ENCODE measurements around the gene DAPK1. TPM values are rescaled to one million over a fixed set of nuclear protein-coding genes. Genes with fewer than 3 reads are reported as not detected.

Gene DAPK1
- total RNA-seq, 1 donor from 2014 or later: 0.69 TPM

DNA sequence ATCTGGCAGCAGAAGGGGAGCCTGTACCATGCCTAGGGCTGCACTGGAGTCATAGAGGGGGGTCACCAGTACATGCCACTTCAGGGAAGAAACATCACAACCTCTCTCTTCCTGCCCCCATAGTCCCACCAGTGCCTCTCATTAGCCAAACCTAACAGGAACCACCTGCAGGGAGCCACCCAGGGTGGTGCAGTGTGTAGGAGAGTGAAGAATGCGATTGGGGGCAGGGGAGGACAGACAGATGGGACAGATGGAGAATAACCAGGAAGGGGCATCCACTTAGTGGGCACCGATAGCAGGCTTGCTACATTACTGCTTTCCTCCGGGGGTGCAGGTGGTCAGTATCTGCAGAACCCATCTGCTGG lies 19.2 kb downstream of the DAPK1 start:
- intact Hi-C loops (cut with micrococcal nuclease): no loop called here

DNA sequence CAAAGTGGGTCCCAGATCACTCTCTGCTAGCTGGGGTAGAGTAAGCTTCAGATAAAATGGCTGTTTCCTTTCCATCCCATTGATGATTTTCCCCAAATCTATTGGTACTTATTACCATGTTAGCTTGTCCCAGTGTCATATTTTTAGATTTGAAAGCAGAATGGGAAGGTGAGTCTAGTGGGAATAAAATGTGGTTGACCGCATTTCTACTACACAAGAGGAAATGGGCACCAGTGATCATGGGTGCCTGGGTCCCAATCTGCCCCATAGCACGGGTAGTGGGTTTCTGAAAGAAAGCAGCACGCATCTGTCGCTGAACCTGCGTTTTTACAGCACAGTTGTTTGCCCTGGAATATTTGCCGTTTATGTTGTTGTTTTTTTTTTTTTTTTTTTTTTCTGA lies 20.1 kb downstream of the DAPK1 start:
- intact Hi-C loops (cut with micrococcal nuclease): no loop called here

DNA sequence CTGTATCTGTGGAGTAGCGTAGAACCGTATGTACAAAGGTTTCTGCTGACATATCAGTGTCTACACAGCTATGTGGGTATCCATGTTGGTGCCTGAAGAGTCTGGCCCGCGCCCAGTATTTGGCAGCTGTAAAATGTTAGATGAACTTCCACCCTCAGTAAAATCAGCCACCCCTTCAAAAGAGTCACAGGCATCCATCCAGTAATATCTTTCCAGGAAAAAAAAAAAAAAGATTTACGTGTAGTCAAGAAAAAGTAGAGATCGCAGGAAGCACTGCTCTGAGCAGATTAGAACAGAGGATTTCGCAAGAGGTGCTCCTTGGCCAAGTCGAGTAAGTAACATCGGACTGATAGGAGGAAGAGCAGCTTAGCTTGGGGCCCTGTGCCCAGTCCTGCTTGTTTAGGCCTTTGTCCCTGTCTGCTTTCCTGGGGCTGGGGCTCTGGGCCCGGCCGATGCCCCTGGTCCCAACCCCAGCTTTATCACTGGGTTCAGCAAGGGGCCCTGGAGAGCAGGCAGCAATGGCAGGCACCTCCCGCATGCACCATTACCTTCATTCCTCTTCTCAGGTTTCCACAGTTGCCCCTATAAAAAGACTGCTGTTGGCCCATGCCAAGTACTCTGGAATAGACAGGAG lies 21.2 kb downstream of the DAPK1 start:
- intact Hi-C loops (cut with micrococcal nuclease): no loop called here

DNA sequence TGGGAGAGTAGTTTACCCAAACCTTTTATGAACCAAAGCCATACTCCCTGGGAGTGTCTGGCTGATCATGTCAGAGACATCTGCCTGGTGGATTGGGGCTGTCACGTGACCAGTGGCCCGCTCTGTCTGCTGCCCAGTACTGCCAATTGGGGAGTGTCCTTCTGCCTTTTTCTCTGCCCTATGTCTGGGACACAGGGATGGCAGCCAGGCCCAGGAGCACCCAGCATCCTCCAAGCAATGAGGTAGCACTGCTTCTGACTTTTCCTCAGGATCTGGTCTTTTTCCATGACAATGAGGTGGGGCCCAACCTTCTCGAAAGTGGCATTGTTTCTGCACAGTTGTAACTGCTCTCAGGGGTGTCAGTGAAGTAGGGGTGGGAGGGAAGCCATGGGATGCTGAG lies 21.8 kb downstream of the DAPK1 start:
- intact Hi-C loops (cut with micrococcal nuclease): no loop called here

DNA sequence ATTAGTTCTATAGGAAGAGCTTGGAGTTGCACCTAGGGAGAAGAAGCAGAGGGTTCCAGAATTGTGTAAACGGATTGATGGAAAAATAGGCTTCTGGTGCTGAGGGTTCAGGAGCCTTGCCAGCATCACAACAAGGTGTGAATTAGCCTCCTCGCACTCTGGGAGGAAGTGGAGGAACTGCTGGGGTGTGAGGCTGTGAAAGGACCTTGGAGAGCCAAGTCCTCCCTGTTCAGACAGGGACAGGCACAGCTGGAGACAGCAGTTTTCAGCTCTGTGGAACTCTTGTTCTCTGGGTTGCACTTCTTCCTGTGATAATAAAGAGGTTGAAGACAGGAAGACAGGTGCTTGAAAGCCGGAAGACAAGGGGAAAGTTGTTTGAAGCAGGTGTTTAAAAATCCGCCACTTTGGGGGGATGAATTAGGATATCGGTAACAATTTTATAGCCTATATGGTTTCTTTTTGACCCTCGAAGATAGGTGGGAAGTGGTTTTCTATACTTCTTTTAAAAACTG lies 22.6 kb downstream of the DAPK1 start:
- intact Hi-C loops (cut with micrococcal nuclease): no loop called here

DNA sequence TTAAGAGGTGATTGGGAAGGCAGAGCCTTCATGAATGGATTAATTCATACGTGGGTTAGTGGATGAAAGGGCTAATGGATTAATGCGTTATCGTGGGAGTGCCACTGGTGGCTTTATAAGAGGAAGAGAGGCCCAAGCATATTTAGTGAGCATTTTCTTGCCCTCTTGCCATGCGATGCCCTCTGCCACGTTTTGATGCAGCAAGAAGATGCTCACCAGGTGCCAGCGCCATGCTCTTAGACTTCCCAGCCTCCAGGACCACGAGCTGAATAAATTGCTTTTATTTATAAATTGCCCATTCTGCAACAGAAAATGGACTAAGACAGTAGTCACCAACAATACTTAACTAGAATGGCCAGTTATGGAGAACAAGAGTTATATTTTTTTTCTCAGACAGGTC lies 24.2 kb downstream of the DAPK1 start:
- intact Hi-C loops (cut with micrococcal nuclease): no loop called here

DNA sequence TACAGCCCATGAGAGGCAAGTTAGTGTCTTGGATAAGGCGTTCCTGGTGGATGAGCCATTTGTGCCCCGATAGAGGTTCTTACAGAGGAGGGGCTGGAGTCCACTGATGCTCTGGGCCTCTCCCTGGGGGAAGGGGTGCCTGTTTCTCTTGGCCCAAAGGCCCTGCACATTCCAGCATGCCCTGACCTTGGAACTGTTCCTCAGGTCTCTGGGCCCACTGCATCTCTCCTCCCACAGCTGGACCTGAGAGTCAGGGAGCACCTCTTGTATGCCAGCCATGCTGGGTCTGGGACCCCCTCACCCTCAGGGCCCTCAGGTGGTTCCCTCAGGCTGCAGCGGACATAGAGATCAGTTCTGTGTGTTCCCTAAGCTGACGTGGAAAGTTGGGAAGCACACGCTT lies 26.4 kb downstream of the DAPK1 start:
- intact Hi-C loops (cut with micrococcal nuclease): no loop called here

DNA sequence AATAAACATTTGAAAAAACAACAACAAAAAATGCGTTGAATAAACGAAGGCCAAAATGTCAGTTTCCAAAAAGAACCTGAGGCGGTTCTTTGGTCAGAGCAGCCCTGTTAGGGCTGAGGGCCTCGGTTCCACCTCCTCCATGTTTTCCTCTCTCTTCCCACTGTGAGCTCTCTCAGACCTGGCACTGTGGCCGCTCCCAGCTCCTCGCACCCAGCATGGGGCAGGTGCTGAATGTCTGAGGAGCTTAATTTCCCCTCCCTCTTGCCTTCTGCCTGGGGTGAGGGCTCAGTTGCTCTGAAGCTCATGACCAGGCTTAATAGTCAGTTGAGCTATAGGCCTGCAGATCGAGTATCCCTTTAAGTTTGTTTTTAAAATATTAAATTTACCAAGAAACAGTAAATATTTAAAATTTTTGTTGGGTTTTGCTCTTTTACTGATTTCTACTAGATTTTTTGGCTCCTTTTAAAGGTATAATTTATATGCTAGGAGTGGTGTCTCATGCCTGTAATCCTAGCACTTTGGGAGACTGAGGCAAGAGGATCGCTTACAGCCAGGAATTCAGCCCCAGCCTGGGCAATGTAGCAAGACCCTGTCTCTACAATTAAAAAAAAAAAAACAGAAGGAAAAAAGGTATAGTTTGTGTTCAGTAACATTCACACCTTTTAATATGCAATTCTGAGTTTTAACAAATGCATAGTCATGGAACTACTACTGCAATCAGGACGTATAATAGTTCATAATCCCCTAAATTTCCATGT lies 28.1 kb downstream of the DAPK1 start:
- intact Hi-C loops (cut with micrococcal nuclease): no loop called here

DNA sequence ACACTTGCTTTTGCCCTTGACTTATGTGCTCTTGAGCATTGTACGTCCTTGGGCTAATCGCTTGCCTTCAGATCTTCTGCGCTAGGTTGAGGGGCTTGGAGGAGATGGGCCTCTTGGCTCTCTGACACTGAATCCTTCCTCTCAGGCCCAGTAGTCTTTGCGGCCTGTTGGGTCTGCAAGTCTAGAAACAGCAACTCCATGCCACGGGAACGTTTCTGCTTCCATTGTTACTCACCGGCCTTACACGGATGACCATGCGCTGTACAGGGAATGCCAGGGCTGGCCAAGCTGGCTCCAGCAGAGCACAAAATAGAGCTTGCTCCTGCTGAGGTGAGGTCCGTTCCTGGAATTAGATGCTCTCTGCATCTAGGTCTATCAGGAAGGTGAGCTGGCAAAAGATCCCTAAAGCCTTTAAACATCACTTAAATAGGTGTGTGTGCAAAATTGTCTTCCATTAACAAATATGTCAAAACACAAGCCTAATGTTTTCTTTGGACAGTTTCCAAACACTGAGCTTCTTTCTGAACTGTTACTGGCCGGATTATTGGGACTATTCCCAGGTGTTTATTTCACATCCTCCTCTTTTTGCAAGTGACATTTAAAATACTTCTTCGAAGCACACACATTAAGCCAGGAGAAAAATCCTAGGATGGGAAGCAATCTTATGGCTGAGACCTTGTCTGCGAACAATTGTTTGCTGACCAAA lies 29.7 kb downstream of the DAPK1 start:
- intact Hi-C loops (cut with micrococcal nuclease): no loop called here

DNA sequence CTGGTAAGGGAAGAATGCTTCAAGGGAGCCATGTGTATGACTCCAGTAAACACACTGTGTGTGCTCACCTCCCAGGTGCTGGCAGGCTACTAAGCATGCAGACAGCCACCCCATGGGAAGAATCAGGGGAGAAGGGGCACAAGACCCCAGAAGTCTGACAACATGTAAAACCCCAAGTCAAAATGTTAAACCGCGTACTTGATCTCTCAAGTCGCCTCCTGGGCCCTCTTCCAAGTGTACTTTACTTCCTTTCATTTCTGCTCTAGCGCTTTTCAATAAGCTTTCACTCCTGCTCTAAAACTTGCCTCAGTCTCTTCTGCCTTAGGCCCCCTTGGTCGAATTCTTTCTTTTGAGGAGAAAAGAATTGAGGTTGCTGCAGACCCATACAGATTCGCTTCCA lies 31.3 kb downstream of the DAPK1 start:
- intact Hi-C loops (cut with micrococcal nuclease): no loop called here

DNA sequence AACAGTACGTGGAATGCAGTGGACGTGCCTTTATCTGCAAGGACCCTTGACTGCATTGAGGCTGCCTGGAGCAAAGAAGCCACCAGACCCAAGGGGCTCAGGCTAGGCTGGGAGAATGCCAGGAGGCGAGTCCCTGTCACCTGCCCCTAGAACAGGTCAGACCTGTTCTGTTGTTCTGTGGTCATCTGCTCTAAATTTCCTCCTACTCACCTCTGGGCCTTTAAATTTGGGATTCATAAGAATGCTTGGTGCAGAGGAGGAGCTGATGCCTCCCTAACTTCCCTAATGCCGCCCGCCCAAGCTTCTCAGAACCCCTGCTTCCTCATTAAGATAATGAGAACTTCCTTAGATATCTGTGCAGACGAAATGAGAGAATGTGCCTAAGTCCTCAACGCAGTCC lies 32.0 kb downstream of the DAPK1 start:
- intact Hi-C loops (cut with micrococcal nuclease): no loop called here

DNA sequence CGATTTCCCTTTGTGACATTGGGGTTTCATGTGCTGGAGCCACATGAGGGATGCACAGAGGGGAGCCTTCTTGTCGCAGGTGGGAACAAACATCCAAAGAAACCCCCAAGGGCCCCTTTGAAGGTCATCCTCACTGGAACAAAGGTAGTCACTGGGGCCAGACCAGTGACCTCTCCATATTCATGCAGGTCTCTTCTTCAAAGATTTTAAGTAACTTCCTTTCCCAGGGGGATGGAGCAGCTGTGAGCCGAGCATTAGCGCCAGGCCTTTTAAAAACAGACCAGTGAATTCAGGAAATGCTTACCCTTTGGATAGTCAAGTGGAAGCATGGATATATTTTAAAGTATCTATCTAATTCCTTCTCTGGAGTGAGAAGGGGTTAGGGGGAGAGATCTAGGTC lies 33.0 kb downstream of the DAPK1 start:
- intact Hi-C loops (cut with micrococcal nuclease): no loop called here

DNA sequence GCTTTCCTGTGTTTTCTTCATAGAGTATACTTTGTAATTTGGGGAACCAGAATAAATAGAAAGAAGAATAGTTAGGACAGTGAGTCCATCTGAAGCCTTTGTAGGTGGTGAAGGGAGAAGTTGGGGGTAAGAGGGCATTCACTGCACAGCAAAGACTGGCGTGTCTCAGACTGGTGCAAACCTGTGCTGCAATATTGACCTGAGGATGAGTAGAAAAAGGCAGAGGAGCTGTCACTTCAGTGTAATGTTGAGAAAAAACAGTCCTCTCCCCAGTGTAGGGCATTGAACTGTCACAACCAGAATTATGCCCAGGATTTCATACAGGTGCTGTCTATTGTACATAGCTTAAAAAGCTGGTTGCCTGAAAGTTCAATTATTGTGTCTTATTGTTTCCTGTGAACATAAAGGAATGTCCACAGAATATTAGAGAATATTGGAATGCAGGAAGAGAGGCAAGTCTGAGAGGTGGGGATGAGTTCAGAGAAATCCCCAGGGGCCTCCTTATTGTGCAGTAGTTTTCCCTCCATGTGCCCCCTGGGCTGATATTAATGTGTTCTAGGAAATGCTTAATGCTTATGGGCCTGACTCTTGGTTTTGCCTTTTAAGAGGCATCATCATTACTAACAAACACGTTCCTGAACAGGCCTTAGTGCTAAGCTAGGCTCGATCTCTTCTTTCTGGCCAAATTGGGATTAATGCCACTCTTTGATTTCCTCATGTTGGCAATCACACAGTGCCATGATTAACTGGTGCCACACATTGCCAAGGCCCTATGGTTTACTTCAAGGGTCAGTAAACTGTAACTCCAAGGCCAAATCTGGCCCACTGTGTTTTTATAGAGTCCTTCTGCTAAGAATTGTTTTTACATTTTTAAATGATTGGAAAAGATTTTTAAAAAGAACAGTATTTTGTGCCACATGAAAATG lies 34.0 kb downstream of the DAPK1 start:
- intact Hi-C loops (cut with micrococcal nuclease): no loop called here

DNA sequence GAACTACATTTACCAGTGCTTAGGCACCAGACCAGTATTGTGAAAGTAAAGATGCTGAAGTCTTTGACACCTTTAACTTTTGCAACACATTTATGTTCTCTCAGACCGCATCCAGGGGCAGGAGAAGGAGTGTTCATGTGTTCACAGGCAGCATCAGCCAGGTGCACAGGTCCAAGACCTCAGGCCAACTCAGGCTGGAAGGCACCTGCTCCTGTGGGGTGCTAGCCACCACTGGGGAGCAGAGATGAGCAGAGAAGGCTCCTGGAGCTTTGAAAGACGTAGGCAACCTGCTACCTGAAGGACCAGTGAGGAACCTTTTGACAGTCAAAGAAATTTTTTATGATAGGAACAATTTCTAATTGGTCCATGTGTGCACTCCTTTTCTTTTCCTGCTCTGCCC lies 35.6 kb downstream of the DAPK1 start:
- intact Hi-C loops (cut with micrococcal nuclease): no loop called here

DNA sequence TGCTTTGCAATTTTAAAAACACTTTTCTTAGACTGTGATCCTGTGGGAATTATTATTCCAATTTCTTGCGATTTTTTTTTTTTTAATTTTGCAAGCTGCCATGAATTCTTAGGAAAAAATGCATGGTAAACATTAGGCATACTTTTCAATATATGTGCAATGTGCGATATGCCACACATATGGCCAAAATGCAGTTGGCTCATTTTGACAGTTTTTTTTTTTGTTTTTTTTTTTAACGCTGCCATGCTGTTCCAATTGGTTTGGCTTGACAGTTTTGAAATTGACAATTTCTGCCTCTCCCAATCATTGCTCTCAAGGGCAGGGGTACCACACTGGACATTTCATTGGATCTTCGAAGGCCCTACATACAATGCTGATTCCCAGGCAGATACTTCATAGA lies 36.4 kb downstream of the DAPK1 start:
- intact Hi-C loops (cut with micrococcal nuclease): no loop called here

DNA sequence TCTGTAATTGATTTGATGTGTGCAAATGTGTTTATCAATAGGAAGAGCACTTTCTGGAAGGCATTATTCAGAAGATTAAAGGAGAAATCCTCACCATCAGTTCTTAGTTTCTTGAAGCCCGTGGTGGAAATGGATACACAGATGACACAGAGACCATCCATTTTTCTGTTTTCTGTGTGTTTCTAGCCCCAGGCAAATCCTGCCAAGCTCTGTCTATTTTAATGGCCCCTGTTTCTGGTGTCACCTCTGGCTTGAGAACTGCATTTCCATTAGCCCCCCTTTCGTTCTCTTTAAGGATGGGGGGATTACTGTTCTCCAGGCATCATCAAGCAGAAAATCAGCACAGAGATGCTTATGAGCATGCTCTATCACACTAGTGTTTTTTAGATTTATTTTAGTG lies 37.3 kb downstream of the DAPK1 start:
- intact Hi-C loops (cut with micrococcal nuclease): no loop called here

DNA sequence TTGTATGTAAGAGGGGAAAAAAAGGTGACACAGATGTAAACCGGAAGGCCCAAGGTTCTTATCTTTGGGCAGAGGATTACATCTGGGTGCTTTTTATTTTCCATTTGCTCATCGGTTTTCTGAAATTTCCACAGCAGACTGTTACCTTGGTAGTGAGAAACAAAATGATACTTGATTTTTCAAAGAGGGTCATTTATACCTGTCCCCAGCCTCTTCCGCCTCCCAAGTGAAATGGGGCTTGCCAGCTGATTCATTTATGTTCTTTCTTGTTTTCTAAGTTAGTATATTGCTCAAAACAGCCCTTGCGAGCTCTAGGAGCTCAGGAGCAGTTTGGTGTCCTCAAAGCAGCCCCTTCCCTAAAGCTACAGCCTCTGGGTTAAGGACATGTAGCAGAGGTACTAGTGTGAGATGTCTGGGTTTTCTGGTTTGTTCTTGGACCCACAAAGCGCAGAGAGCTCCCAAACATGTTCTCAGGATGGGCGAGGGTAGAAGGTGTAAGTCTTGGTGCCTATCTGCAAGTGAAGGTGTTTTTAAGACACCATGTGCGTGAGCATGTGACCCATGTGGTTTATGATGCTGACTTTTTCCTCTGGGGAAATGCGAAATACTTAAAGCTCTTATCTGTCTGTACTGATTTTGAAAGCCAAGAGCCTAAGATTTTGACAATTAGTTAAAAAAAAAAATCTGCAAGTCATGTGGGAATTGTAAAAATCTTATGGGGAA lies 38.3 kb downstream of the DAPK1 start:
- intact Hi-C loops (cut with micrococcal nuclease): no loop called here

DNA sequence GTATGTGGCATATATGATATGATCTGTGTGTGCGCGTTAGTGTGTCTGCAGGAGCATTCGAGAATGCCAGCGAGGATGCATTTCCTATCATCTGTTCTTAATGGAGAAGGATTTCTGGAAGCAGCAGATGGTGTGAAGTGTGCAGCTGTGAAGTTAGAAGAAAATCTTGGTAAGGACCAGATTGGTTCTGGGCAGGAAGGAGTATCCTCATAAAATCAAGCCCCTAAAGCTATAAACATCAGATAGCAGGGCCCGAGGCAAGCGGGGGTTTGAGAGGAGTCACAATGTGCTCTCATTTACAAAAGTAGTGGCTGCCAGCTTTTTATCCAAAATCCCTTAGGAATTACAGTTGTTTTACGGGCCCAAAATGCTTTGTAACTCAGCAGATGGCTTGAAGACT lies 40.0 kb downstream of the DAPK1 start:
- intact Hi-C loops (cut with micrococcal nuclease): no loop called here

DNA sequence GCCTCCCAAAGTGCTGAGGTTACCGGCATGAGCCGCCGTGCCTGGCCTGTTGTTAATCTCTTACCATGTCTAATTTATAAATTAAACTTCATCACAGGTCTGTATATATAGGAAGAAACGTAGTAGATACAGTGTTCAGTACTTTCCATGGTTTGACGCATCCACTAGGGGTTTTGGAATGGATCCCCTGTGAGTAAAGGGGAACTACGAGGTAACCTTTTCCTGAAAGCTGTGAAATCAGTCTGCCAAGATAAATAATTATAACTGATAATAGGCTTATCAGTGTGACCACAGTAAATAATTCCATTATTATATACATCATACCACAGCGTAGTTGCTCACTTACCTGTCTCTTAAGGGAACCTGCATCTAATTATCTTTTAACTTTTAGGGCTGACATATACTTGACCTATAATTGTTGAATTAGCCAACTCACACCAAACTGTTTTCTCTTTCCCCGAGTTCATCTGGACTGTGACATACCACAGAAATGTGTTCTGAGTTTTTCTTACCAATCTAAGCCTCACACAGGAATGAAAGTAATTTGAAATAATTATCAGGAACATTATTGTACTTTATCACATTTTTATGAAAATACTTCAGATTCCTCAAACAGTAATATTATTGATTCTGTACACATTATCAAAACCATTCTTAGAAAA lies 42.9 kb downstream of the DAPK1 start:
- intact Hi-C loops (cut with micrococcal nuclease): no loop called here

DNA sequence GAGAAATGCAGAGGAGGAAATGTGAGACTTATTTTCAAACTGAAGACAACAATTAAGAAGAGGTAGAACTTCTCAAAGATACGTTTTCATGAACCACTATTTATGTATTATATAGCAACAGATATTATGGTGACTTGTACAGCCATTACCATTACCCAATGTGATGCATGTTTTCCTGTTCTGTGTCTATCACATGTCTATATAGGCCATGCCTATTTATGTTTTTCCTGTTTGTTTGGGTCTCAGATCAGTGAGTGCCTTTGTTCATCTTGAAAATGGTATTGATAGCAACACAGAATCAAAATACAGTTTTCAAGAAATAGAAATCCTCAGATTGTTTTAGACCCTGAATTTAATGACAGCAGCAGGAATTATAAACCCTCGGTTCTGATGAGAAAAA lies 44.0 kb downstream of the DAPK1 start:
- intact Hi-C loops (cut with micrococcal nuclease): no loop called here
